ENCODE data around the gene CACNA2D3. TPM values are rescaled to one million over a fixed set of nuclear protein-coding genes. Genes with fewer than 3 reads are reported as not detected.

Gene CACNA2D3
- total RNA-seq, 6 donors from 2014 or later = 2.9 to 16.8 (median 4.9) TPM

DNA sequence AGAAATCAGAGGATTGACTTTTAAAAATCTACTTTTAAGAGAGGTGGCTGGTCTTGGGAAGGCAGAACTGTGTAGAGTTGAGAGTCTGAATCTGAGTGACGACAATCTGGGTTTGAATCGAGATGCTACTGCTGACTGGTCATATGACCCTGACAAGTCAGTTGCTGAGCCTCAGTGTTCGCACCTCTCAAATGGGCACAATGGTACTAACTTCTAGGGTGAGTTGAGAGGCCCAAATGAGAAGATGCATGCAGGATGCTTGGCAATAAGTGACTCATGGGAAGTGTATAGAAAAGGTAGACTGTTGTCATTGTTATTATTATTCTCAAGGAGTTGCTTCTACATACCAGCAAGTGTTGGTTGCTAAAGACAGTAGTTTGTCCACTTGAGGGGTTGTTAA, 10.3 kb downstream of the CACNA2D3 start:
- 85 to 89% methylated on average over 3 of the region's 3 CpGs for WGBS, 2 donors

DNA sequence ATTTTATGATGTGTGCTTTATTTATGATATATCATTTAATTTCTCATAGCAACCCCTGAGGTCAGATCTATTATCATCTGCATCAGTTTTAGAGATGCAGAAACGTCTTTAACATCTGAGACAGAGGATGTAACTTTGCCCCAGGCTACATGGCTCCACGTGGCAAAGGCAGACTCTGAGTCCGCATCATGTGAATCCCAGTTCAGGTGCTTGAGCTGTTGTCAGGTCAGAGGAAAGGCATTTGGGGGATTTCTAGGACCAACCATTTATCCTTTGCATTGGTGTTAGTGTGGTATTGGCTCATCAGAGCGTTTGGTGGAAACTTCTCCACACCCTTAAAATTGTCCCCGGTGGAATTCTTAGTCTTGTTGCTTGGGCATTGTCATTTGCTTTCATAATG, 10.8 kb downstream of the CACNA2D3 start:
- DNase-seq = no peak
- H3K4me1 ChIP-seq = no peaks in the 10 kb centered on the region
- no peak overlapping the region for H3K27ac ChIP-seq
- ATAC-seq (ENCODE audit: low FRiP score in 2 of 2) = no peak
- no peaks in the 10 kb centered on the region for H3K27me3 ChIP-seq
- 68 to 76% methylated on average over 5 of the region's 5 CpGs for WGBS, 2 donors
- H3K9me3 ChIP-seq = no peaks in the 10 kb centered on the region
- TF ChIP-seq, protein P1, sequence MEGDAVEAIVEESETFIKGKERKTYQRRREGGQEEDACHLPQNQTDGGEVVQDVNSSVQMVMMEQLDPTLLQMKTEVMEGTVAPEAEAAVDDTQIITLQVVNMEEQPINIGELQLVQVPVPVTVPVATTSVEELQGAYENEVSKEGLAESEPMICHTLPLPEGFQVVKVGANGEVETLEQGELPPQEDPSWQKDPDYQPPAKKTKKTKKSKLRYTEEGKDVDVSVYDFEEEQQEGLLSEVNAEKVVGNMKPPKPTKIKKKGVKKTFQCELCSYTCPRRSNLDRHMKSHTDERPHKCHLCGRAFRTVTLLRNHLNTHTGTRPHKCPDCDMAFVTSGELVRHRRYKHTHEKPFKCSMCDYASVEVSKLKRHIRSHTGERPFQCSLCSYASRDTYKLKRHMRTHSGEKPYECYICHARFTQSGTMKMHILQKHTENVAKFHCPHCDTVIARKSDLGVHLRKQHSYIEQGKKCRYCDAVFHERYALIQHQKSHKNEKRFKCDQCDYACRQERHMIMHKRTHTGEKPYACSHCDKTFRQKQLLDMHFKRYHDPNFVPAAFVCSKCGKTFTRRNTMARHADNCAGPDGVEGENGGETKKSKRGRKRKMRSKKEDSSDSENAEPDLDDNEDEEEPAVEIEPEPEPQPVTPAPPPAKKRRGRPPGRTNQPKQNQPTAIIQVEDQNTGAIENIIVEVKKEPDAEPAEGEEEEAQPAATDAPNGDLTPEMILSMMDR (IDR thresholded peaks at IDR 0.05) = no peak
- TF ChIP-seq EP300 (IDR thresholded peaks at IDR 0.05) (no peak), POLR2A (IDR thresholded peaks at IDR 0.05) (no peak), POLR2AphosphoS5 (IDR thresholded peaks at IDR 0.05) (no peak)
- no peaks in the 10 kb centered on the region for H3K36me3 ChIP-seq
- no peak overlapping the region for H3K4me3 ChIP-seq

More for the DNA sequence above, 10.3 kb downstream of the CACNA2D3 start:
- Histone ChIP-seq H3K36me3 (no peaks in the 10 kb centered on the region), H3K27me3 (no peaks in the 10 kb centered on the region), H3K4me1 (no peaks in the 10 kb centered on the region), H3K27ac (no peak overlapping the region), H3K4me3 (no peak overlapping the region), H3K9me3 (no peaks in the 10 kb centered on the region)
- ATAC-seq (ENCODE audit: low FRiP score in 2 of 2) (no peak), DNase-seq (no peak)
- TF ChIP-seq POLR2A (IDR thresholded peaks at IDR 0.05) = no peak
- no peak for TF ChIP-seq POLR2AphosphoS5 (IDR thresholded peaks at IDR 0.05)
- TF ChIP-seq EP300 (IDR thresholded peaks at IDR 0.05) = no peak
- TF ChIP-seq, protein P1 (IDR thresholded peaks at IDR 0.05) = no peak

DNA sequence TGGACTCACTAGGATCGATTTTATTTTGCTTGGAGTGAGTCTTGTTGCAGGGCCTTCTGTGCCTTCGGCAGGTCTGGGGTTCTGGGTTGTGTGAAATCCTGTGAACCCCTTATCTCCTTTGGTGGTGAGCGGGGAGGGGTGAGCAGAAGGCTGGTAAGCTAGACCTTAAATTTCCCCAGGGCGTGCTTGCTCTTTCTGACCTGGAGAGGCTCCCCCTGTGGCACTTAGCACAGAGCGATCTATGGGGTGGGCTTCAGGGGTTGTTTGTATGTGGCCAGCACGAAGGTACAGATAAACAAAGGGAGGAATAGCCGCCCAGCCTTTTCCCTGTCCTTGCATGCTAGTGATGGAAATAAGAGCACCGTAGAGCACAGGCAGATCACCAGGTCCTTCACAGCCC, 11.8 kb downstream of the CACNA2D3 start:
- Histone ChIP-seq H3K27ac (no peak overlapping the region), H3K4me1 (no peaks in the 10 kb centered on the region), H3K36me3 (no peaks in the 10 kb centered on the region), H3K27me3 (no peaks in the 10 kb centered on the region), H3K9me3 (no peaks in the 10 kb centered on the region), H3K4me3 (no peak overlapping the region)
- WGBS, 2 donors = 74 to 78% methylated on average over 8 of the region's 8 CpGs
- no peak for TF ChIP-seq POLR2A (IDR thresholded peaks at IDR 0.05)
- no peak for ATAC-seq (ENCODE audit: low FRiP score in 2 of 2)
- DNase-seq = no peak

DNA sequence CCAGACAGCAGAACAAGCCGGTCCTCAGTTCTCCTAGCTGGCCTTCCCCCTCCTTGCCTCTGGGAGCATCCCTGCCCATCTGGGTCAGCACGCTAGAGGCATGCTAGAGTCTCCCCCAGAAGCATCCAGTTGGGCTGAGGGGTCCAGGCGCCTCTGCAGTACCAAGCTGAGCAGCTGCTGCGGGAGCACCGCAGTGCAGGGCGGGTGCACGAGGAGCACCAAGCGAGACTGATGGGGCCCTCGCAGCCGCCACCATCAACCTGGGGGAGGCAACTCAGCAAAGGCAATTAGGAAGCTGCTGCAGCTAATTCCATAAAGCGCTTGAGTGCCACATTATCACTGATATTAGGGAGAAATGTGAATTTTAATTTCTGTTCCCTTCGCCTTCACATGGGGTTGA, 12.4 kb downstream of the CACNA2D3 start:
- Histone ChIP-seq H3K4me1 (no peaks in the 10 kb centered on the region), H3K9me3 (no peaks in the 10 kb centered on the region), H3K27ac (no peak overlapping the region), H3K27me3 (no peaks in the 10 kb centered on the region), H3K36me3 (no peaks in the 10 kb centered on the region), H3K4me3 (no peak overlapping the region)
- no peak for TF ChIP-seq POLR2AphosphoS5 (IDR thresholded peaks at IDR 0.05)
- TF ChIP-seq EP300 (IDR thresholded peaks at IDR 0.05) = no peak
- no peak for TF ChIP-seq POLR2A (IDR thresholded peaks at IDR 0.05)
- TF ChIP-seq, protein P1 (IDR thresholded peaks at IDR 0.05) = no peak
- 88% methylated on average over 9 to 12 of the region's 12 CpGs for WGBS, 2 donors
- DNase-seq (peak in 1 of 2 donors; percentile 51), ATAC-seq (ENCODE audit: low FRiP score in 2 of 2) (no peak)

DNA sequence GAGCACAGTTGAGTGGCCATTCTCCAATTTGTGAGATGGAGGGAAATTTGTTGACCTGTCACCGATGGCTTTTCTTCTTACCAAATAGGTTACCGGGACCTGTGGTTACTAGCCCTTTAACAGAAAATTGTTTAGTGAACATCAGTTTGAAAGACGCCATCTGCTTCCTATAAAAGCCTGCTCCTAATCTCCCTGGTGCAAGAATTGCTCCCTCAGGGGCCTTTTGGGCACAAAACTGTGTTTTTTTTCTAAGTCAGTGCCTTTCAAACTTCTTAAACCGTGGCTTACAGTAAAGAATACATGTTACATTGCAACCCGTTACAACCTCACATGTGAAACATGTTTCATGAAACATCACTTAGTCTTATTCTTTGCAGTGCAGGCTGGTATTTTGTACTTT, 15.0 kb downstream of the CACNA2D3 start:
- no peaks in the 10 kb centered on the region for H3K36me3 ChIP-seq
- WGBS, 2 donors = 69 to 75% methylated on average over 5 of the region's 5 CpGs
- H3K4me1 ChIP-seq = no peaks in the 10 kb centered on the region
- H3K27me3 ChIP-seq = no peaks in the 10 kb centered on the region
- TF ChIP-seq POLR2AphosphoS5 (IDR thresholded peaks at IDR 0.05) (no peak), EP300 (IDR thresholded peaks at IDR 0.05) (no peak), POLR2A (IDR thresholded peaks at IDR 0.05) (no peak)
- TF ChIP-seq, protein P1 (IDR thresholded peaks at IDR 0.05) = no peak
- H3K27ac ChIP-seq = no peak overlapping the region
- ATAC-seq (ENCODE audit: low FRiP score in 2 of 2) (no peak), DNase-seq (no peak)
- no peak overlapping the region for H3K4me3 ChIP-seq
- no peaks in the 10 kb centered on the region for H3K9me3 ChIP-seq

Data from upper lobe of left lung (tissue), 6 donors.